ENCODE measurements around the gene WDR4. TPM values are rescaled to one million over a fixed set of nuclear protein-coding genes. Genes with fewer than 3 reads are reported as not detected.

Gene WDR4
- total RNA-seq, 1 experiment from 2014 or later = 55.3 TPM

- Histone ChIP-seq H3K27me3 (replicated peaks; ENCODE audit: insufficient read depth, low read depth, low read length, poor library complexity) (no peaks in the 10 kb centered on the region), H3K4me3 (ENCODE audit: low read depth, low read length, poor library complexity, severe bottlenecking) (no peak overlapping the region), H3K36me3 (ENCODE audit: insufficient read depth, low read length, poor library complexity, severe bottlenecking) (peaks cover 88% of the 10 kb centered on the region), H3K4me1 (ENCODE audit: insufficient read depth, low read length, poor library complexity, severe bottlenecking) (no peaks in the 10 kb centered on the region), H3K9me3 (ENCODE audit: low read depth, low read length, poor library complexity, severe bottlenecking) (no peaks in the 10 kb centered on the region), H3K27ac (ENCODE audit: low read depth, low read length, poor library complexity, severe bottlenecking) (no peak overlapping the region)
- CTCF ChIA-PET = no interaction called here
- no peak for DNase-seq (ENCODE audit: low spot score)
- TF ChIP-seq EZH2 (IDR thresholded peaks at IDR 0.05; ENCODE audit: borderline replicate concordance, low read depth, low read length, poor library complexity, severe bottlenecking) = no peak
- no TSS peak for BruUV-seq (replicated peaks)
- POLR2A ChIA-PET (ENCODE audit: low non-redundant PET) = no interaction called here
- intact Hi-C loops (cut with micrococcal nuclease; ENCODE audit: unreplicated experiment) = no loop called here
Observed at GRCh38 chr21:42853621-42854020, 25.7 kb downstream of the WDR4 start.

- BruUV-seq (replicated peaks) = no TSS peak
- no peak overlapping the region for H3K27ac ChIP-seq (ENCODE audit: low read depth, low read length, poor library complexity, severe bottlenecking)
- POLR2A ChIA-PET (ENCODE audit: low non-redundant PET) = no interaction called here
- H3K4me1 ChIP-seq (ENCODE audit: insufficient read depth, low read length, poor library complexity, severe bottlenecking) = no peaks in the 10 kb centered on the region
- intact Hi-C loops (cut with micrococcal nuclease; ENCODE audit: unreplicated experiment) = no loop called here
- H3K9me3 ChIP-seq (ENCODE audit: low read depth, low read length, poor library complexity, severe bottlenecking) = no peaks in the 10 kb centered on the region
- CTCF ChIA-PET = no interaction called here
- no peaks in the 10 kb centered on the region for H3K27me3 ChIP-seq (replicated peaks; ENCODE audit: insufficient read depth, low read depth, low read length, poor library complexity)
- peaks cover 84% of the 10 kb centered on the region for H3K36me3 ChIP-seq (ENCODE audit: insufficient read depth, low read length, poor library complexity, severe bottlenecking)
- TF ChIP-seq CTCF (conservative IDR thresholded peaks at IDR 0.05; ENCODE audit: low read depth, low read length) = no peak
- TF ChIP-seq EZH2 (IDR thresholded peaks at IDR 0.05; ENCODE audit: borderline replicate concordance, low read depth, low read length, poor library complexity, severe bottlenecking) = no peak
- H3K4me3 ChIP-seq (ENCODE audit: low read depth, low read length, poor library complexity, severe bottlenecking) = no peak overlapping the region
- DNase-seq (ENCODE audit: low spot score) = no peak
Observed at GRCh38 chr21:42852925-42853570, 26.3 kb downstream of the WDR4 start.

GRCh38 chr21:42851812-42852665 lies 27.3 kb downstream of the WDR4 start:
- no peak overlapping the region for H3K27ac ChIP-seq (ENCODE audit: low read depth, low read length, poor library complexity, severe bottlenecking)
- no peak overlapping the region for H3K4me3 ChIP-seq (ENCODE audit: low read depth, low read length, poor library complexity, severe bottlenecking)
- ChIA-PET POLR2A (ENCODE audit: low non-redundant PET) (no interaction called here), CTCF (no interaction called here)
- no TSS peak for BruUV-seq (replicated peaks)
- H3K36me3 ChIP-seq (ENCODE audit: insufficient read depth, low read length, poor library complexity, severe bottlenecking) = peaks cover 76% of the 10 kb centered on the region
- H3K4me1 ChIP-seq (ENCODE audit: insufficient read depth, low read length, poor library complexity, severe bottlenecking) = no peaks in the 10 kb centered on the region
- TF ChIP-seq CTCF (conservative IDR thresholded peaks at IDR 0.05; ENCODE audit: low read depth, low read length) = no peak
- no peak for TF ChIP-seq EZH2 (IDR thresholded peaks at IDR 0.05; ENCODE audit: borderline replicate concordance, low read depth, low read length, poor library complexity, severe bottlenecking)
- no peak for DNase-seq (ENCODE audit: low spot score)
- H3K9me3 ChIP-seq (ENCODE audit: low read depth, low read length, poor library complexity, severe bottlenecking) = no peaks in the 10 kb centered on the region
- no peaks in the 10 kb centered on the region for H3K27me3 ChIP-seq (replicated peaks; ENCODE audit: insufficient read depth, low read depth, low read length, poor library complexity)
- intact Hi-C loops (cut with micrococcal nuclease; ENCODE audit: unreplicated experiment) = no loop called here
